Stimulated activated effector memory CD8-positive, alpha-beta T cell treated with anti-CD3 and anti-CD28 coated beads, Interleukin-12 subunit alpha, Interleukin-12 subunit beta, amount 100 ng/mL, for 72 hours (primary cell): ENCODE data around the gene TNFRSF8.

ENCODE experiments used
- ATAC-seq: fragments of 150-1000 bp; cut with Tn5 transposase; 2 replicates; pipeline ENCODE4 v1.10.0; 2021
- DNase-seq, 2 donors: peaks; one replicate each; pipeline ENCODE4 v3.0.0; 2021 to 2022; ENCODE audit warnings: low spot score in 2 of 2
- H3K27ac Mint-ChIP-seq: one replicate; pipeline ENCODE4 v1.8.0; 2022; ENCODE audit warnings: mild to moderate bottlenecking, mixed read lengths
- H3K36me3 Mint-ChIP-seq: one replicate; pipeline ENCODE4 v1.8.0; 2022; ENCODE audit warnings: mild to moderate bottlenecking, mixed read lengths
- H3K4me1 Mint-ChIP-seq: one replicate; pipeline ENCODE4 v1.8.0; 2022; ENCODE audit warnings: mixed read lengths
- H3K4me3 Mint-ChIP-seq: one replicate; pipeline ENCODE4 v1.8.0; 2022; ENCODE audit warnings: mild to moderate bottlenecking, mixed read lengths
- H3K9me3 Mint-ChIP-seq: one replicate; pipeline ENCODE4 v1.8.0; 2022; ENCODE audit warnings: mixed read lengths

The TNFRSF8 gene

GRCh38 chr1:12177999-12178441 lies 114.9 kb downstream of the TNFRSF8 start:
- DNase-seq (peak; percentile 86 to 93), ATAC-seq (peak; percentile 89)
- Mint-ChIP-seq H3K4me3 (peak overlapping the region; percentile 100), H3K4me1 (peaks cover 95% of the 10 kb centered on the region), H3K36me3 (peaks cover 100% of the 10 kb centered on the region), H3K9me3 (no peaks in the 10 kb centered on the region), H3K27ac (peak overlapping the region; percentile 100)

- Mint-ChIP-seq H3K4me1 (peaks cover 95% of the 10 kb centered on the region), H3K27ac (peak overlapping the region; percentile 100), H3K4me3 (peak overlapping the region; percentile 100), H3K36me3 (peaks cover 100% of the 10 kb centered on the region), H3K9me3 (no peaks in the 10 kb centered on the region)
- DNase-seq (no peak), ATAC-seq (peak; percentile 23)
These were observed 115.4 kb downstream of the TNFRSF8 start for GRCh38 chr1:12178511-12178910.

GRCh38 chr1:12179111-12179519 lies 116.0 kb downstream of the TNFRSF8 start:
- peak; percentile 49 to 82 for DNase-seq
- ATAC-seq = peak; percentile 67
- Mint-ChIP-seq H3K27ac (peak overlapping the region; percentile 100), H3K4me3 (peak overlapping the region; percentile 100), H3K4me1 (peaks cover 95% of the 10 kb centered on the region), H3K36me3 (peaks cover 100% of the 10 kb centered on the region), H3K9me3 (no peaks in the 10 kb centered on the region)

- DNase-seq (no peak), ATAC-seq (no peak)
- Mint-ChIP-seq H3K36me3 (peaks cover 100% of the 10 kb centered on the region), H3K4me1 (peaks cover 95% of the 10 kb centered on the region), H3K9me3 (no peaks in the 10 kb centered on the region), H3K4me3 (peak overlapping the region; percentile 100), H3K27ac (peak overlapping the region; percentile 100)
These were observed 116.6 kb downstream of the TNFRSF8 start for GRCh38 chr1:12179676-12180075.

- H3K36me3 Mint-ChIP-seq = peaks cover 100% of the 10 kb centered on the region
These were observed 117.2 kb downstream of the TNFRSF8 start for GRCh38 chr1:12180315-12180714.

GRCh38 chr1:12180903-12181302 lies 117.8 kb downstream of the TNFRSF8 start:
- H3K9me3 Mint-ChIP-seq = no peaks in the 10 kb centered on the region
- H3K27ac Mint-ChIP-seq = peak overlapping the region; percentile 100
- no peak for ATAC-seq
- H3K36me3 Mint-ChIP-seq = peaks cover 100% of the 10 kb centered on the region
- no peak for DNase-seq
- peaks cover 95% of the 10 kb centered on the region for H3K4me1 Mint-ChIP-seq
- H3K4me3 Mint-ChIP-seq = no peak overlapping the region

More at GRCh38 chr1:12180315-12180714, 117.2 kb downstream of the TNFRSF8 start:
- Mint-ChIP-seq H3K27ac (peak overlapping the region; percentile 100), H3K9me3 (no peaks in the 10 kb centered on the region), H3K4me1 (peaks cover 95% of the 10 kb centered on the region), H3K4me3 (no peak overlapping the region)
- DNase-seq = no peak
- ATAC-seq = no peak

- H3K4me1 Mint-ChIP-seq = peaks cover 95% of the 10 kb centered on the region
- DNase-seq (no peak), ATAC-seq (no peak)
- peak overlapping the region; percentile 100 for H3K27ac Mint-ChIP-seq
- peak overlapping the region; percentile 32 for H3K4me3 Mint-ChIP-seq
- H3K36me3 Mint-ChIP-seq = peaks cover 100% of the 10 kb centered on the region
- no peaks in the 10 kb centered on the region for H3K9me3 Mint-ChIP-seq
These were observed 118.5 kb downstream of the TNFRSF8 start for GRCh38 chr1:12181568-12181967.

- Mint-ChIP-seq H3K4me3 (peak overlapping the region; percentile 32), H3K36me3 (peaks cover 100% of the 10 kb centered on the region), H3K4me1 (peaks cover 96% of the 10 kb centered on the region), H3K27ac (peak overlapping the region; percentile 100), H3K9me3 (no peaks in the 10 kb centered on the region)
- DNase-seq (no peak), ATAC-seq (no peak)
These were observed 119.4 kb downstream of the TNFRSF8 start for GRCh38 chr1:12182410-12182984.

GRCh38 chr1:12183095-12183794 lies 120.1 kb downstream of the TNFRSF8 start:
- H3K27ac Mint-ChIP-seq = peak overlapping the region; percentile 100
- H3K9me3 Mint-ChIP-seq = no peaks in the 10 kb centered on the region
- H3K4me1 Mint-ChIP-seq = peaks cover 96% of the 10 kb centered on the region
- peaks cover 100% of the 10 kb centered on the region for H3K36me3 Mint-ChIP-seq
- no peak for ATAC-seq
- DNase-seq = no peak
- H3K4me3 Mint-ChIP-seq = peak overlapping the region; percentile 32

- H3K9me3 Mint-ChIP-seq = no peaks in the 10 kb centered on the region
- no peak overlapping the region for H3K4me3 Mint-ChIP-seq
- DNase-seq (no peak), ATAC-seq (no peak)
- H3K27ac Mint-ChIP-seq = peak overlapping the region; percentile 100
- H3K4me1 Mint-ChIP-seq = peaks cover 95% of the 10 kb centered on the region
- peaks cover 100% of the 10 kb centered on the region for H3K36me3 Mint-ChIP-seq
These were observed 121.0 kb downstream of the TNFRSF8 start for GRCh38 chr1:12184008-12184681.

- DNase-seq = no peak
- H3K27ac Mint-ChIP-seq = peak overlapping the region; percentile 100
- H3K36me3 Mint-ChIP-seq = peaks cover 100% of the 10 kb centered on the region
- peaks cover 95% of the 10 kb centered on the region for H3K4me1 Mint-ChIP-seq
- H3K4me3 Mint-ChIP-seq = peak overlapping the region; percentile 16
- ATAC-seq = no peak
- no peaks in the 10 kb centered on the region for H3K9me3 Mint-ChIP-seq
These were observed 122.2 kb downstream of the TNFRSF8 start for GRCh38 chr1:12185036-12185917.

GRCh38 chr1:12185918-12186678 lies 123.0 kb downstream of the TNFRSF8 start:
- H3K4me1 Mint-ChIP-seq = peaks cover 94% of the 10 kb centered on the region
- peak overlapping the region; percentile 16 for H3K4me3 Mint-ChIP-seq
- H3K27ac Mint-ChIP-seq = peak overlapping the region; percentile 100

GRCh38 chr1:12186679-12186985 lies 123.5 kb downstream of the TNFRSF8 start:
- no peak overlapping the region for H3K4me3 Mint-ChIP-seq
- H3K27ac Mint-ChIP-seq = peak overlapping the region; percentile 87
- no peaks in the 10 kb centered on the region for H3K9me3 Mint-ChIP-seq
- peaks cover 100% of the 10 kb centered on the region for H3K36me3 Mint-ChIP-seq
- peaks cover 92% of the 10 kb centered on the region for H3K4me1 Mint-ChIP-seq
- ATAC-seq = no peak
- DNase-seq = no peak

More at GRCh38 chr1:12185918-12186678, 123.0 kb downstream of the TNFRSF8 start:
- peaks cover 100% of the 10 kb centered on the region for H3K36me3 Mint-ChIP-seq
- no peaks in the 10 kb centered on the region for H3K9me3 Mint-ChIP-seq
- no peak for ATAC-seq
- DNase-seq = no peak

GRCh38 chr1:12188115-12188514 lies 125.0 kb downstream of the TNFRSF8 start:
- peaks cover 91% of the 10 kb centered on the region for H3K4me1 Mint-ChIP-seq
- H3K4me3 Mint-ChIP-seq = no peak overlapping the region
- H3K36me3 Mint-ChIP-seq = peaks cover 100% of the 10 kb centered on the region
- DNase-seq = no peak
- no peaks in the 10 kb centered on the region for H3K9me3 Mint-ChIP-seq
- no peak for ATAC-seq
- peak overlapping the region; percentile 87 for H3K27ac Mint-ChIP-seq
